K562 (cell line): Measurements from ENCODE around the gene ZDHHC11. TPM values are rescaled to one million over a fixed set of nuclear protein-coding genes. Genes with fewer than 3 reads are reported as not detected.
"Not testable (repeated sequence)": the region's sequence is repeated elsewhere in the genome, so short reads cannot be mapped to it uniquely, and the experiment has no call there.

Experiments
- ATAC-seq: fragments of 200-7000 bp; cut with Tn5 transposase; 3 replicates; pipeline ENCODE4 v1.9.1; 2020; ENCODE audit warnings: moderate library complexity
- BruUV-seq: library from RNA; stranded (reverse); fragments of 400-500 nt; replicated peaks from 2 replicates; lab custom pipeline; 2021; lab: Mats Ljungman, UMichigan
- CTCF ChIA-PET: fragments of 300-600 bp; formaldehyde crosslinking; extraction: SDS; loops from one replicate; lab custom pipeline; 2021; ENCODE audit warnings: low intra/inter-chr PET ratio; lab: Yijun Ruan, JAX
- POLR2A ChIA-PET: fragments of 300-600, 350-650 bp; sonication (Branson Sonifier 250); formaldehyde crosslinking; extraction: SDS; loops from one replicate; lab custom pipeline; 2021; ENCODE audit warnings: antibody characterized with exemption, inconsistent platforms; lab: Yijun Ruan, JAX
- DNase-seq, 4 experiments: peaks; one replicate each; pipeline versions ENCODE4 v3.0.0 to v3.0.0-alpha.2; 2011 to 2018; ENCODE audit warnings: low spot score in 3 of 4, mixed read lengths in 3 of 4; ENCODE audit errors: extremely low read depth in 1 of 4
- FAIRE-seq: peaks from 2 replicates; lab custom pipeline; 2011; peaks lifted over from hg19 to GRCh38; lab: Jason Lieb, UNC
- H2AFZ ChIP-seq: 2 replicates; pipeline ENCODE4 v1.6.0; 2011; ENCODE audit warnings: low read depth, low read length, control low read depth, inconsistent platforms
- H3K27ac ChIP-seq: fragments of 200-600 bp; 3 replicates; pipeline ENCODE4 v1.8.0; 2011; ENCODE audit warnings: low read depth, mild to moderate bottlenecking, control low read depth, inconsistent platforms, low read length, moderate library complexity, mixed read lengths; ENCODE audit errors: extremely low read depth
- H3K27me3 ChIP-seq, 2 experiments: fragments of 300-600 bp in 1 of 2; 2 replicates in 1 of 2; 3 replicates in 1 of 2; pipeline versions ENCODE4 v1.6.0 to v1.8.0; 2011; ENCODE audit warnings: inconsistent platforms in 2 of 2, low read length in 2 of 2, mild to moderate bottlenecking in 1 of 2, mixed read lengths in 1 of 2, moderate library complexity in 1 of 2; ENCODE audit not compliant: control insufficient read depth in 2 of 2, insufficient read depth in 2 of 2
- H3K36me3 ChIP-seq: fragments of 300-600 bp; 3 replicates; pipeline ENCODE4 v1.8.0; 2011; ENCODE audit warnings: mild to moderate bottlenecking, low read length, inconsistent platforms; ENCODE audit not compliant: control insufficient read depth, insufficient read depth
- H3K4me1 ChIP-seq, 2 experiments: fragments of 200-600 bp in 1 of 2; replicated peaks in 1 of 2; 2 replicates in 1 of 2; 3 replicates in 1 of 2; pipeline versions ENCODE4 v1.5.1 to v1.8.0; 2011; ENCODE audit warnings: inconsistent platforms in 2 of 2, low read length in 2 of 2, mild to moderate bottlenecking in 1 of 2, mixed read lengths in 1 of 2, moderate library complexity in 1 of 2; ENCODE audit not compliant: control insufficient read depth in 2 of 2, insufficient read depth in 2 of 2
- H3K4me2 ChIP-seq: 2 replicates; pipeline ENCODE4 v1.6.1; 2011; ENCODE audit warnings: low read length, control low read depth, inconsistent platforms, mixed read lengths; ENCODE audit not compliant: insufficient read depth
- H3K4me3 ChIP-seq: fragments of 200-600 bp; sonication (generic), shearing (Covaris generic); 2 replicates; pipeline ENCODE4 v1.5.1; 2016; ENCODE audit warnings: control low read depth, inconsistent platforms
- H3K79me2 ChIP-seq: fragments of 200-600 bp; 3 replicates; pipeline ENCODE4 v1.8.0; 2011; ENCODE audit warnings: low read length, inconsistent platforms; ENCODE audit not compliant: control insufficient read depth, insufficient read depth
- H3K9ac ChIP-seq, 2 experiments: 2 replicates each; pipeline versions ENCODE4 v1.6.0 to v1.6.1; 2011; ENCODE audit warnings: low read depth in 2 of 2, low read length in 2 of 2, control low read depth in 1 of 2, inconsistent platforms in 1 of 2, mild to moderate bottlenecking in 1 of 2, mixed read lengths in 1 of 2; ENCODE audit not compliant: insufficient read depth in 1 of 2
- H3K9me1 ChIP-seq: one replicate; pipeline ENCODE4 v1.6.0; 2011; ENCODE audit warnings: inconsistent platforms, mild to moderate bottlenecking, low read length, moderate library complexity; ENCODE audit not compliant: control insufficient read depth, insufficient read depth
- H3K9me3 ChIP-seq: replicated peaks from 2 replicates; pipeline ENCODE4 v1.5.1; 2011; ENCODE audit warnings: low read depth, low read length, inconsistent platforms; ENCODE audit not compliant: control insufficient read depth, insufficient read depth
- H4K20me1 ChIP-seq: replicated peaks from 2 replicates; pipeline ENCODE4 v1.6.1; 2011; ENCODE audit warnings: low read length, inconsistent platforms, mixed read lengths; ENCODE audit not compliant: control insufficient read depth, insufficient read depth
- WGBS: fragments of 100-300 bp; shearing (Covaris generic); methylation state at CpG from one replicate; pipeline ENCODE4 v1.1.6; 2016; ENCODE audit warnings: low coverage, mixed read lengths; ENCODE audit not compliant: insufficient coverage; ENCODE audit errors: missing lambda C conversion rate; 5-methylcytosine and 5-hydroxymethylcytosine counted together
- in situ Hi-C: fragments of 300-500 bp; cut with MboI; formaldehyde crosslinking; loops from 4 replicates; pipeline ENCODE4 v1.15.0; 2018; ENCODE audit warnings: inconsistent platforms, mixed read lengths
- intact Hi-C: fragments of 100-400 bp; cut with micrococcal nuclease; formaldehyde crosslinking; loops from 2 replicates; pipeline ENCODE4 v1.14.2; 2022
- polyA plus RNA-seq, 8 experiments: library from polyadenylated mRNA; depleted of rRNA in 4 of 8; stranded (reverse) in 5 of 8; unstranded in 3 of 8; fragments of >200 nt; fragmentation: Nextera tagmentation in 2 of 8; fragmentation: Illumina TruSeq in 1 of 8; extraction: Ambion mirVana in 2 of 8; extraction: Trizol in 1 of 8; gene quantifications; 2 replicates each; pipeline versions ENCODE4 v1.2.1 to v1.2.3, GENCODE V29; 2011 to 2014; ENCODE audit warnings: inconsistent platforms in 1 of 8, missing spikeins in 1 of 8
- total RNA-seq, 7 experiments: library from RNA; depleted of rRNA in 6 of 7; stranded (reverse); fragments of >200 nt in 6 of 7; fragmentation: Illumina TruSeq in 2 of 7; extraction: Trizol in 2 of 7; gene quantifications; 2 replicates each; pipeline versions ENCODE4 v1.2.1 to v1.2.3, GENCODE V29; 2011 to 2021; ENCODE audit warnings: low replicate concordance in 1 of 7

Gene ZDHHC11
- total and polyA plus RNA-seq, 9 of the 15 experiments (the other 6 are each of a cell fraction or from before 2014, with no cell fraction given) = 0.07 to 2.3 (median 0.52) TPM

DNA sequence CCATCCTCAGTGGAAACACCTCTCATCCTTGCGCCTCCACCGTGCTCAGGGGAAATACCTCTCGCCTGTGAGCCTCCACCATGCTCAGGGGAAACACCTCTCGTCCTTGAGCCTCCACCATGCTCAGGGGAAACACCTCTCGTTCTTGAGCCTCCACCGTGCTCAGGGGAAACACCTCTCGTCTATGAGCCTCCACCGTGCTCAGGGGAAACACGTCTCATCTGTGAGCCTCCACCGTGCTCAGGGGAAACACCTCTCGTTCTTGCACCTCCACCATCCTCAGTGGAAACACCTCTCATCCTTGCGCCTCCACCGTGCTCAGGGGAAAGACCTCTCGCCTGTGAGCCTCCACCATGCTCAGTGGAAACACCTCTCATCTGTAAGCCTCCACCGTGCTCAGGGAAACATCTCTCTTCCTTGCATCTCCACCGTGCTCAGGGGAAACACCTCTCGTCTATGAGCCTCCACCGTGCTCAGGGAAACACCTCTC is 4.1 kb downstream of the ZDHHC11 start:
- CTCF ChIA-PET, intact Hi-C loops: not testable (repeated sequence)
- WGBS = 3% methylated on average over 18 of the region's 18 CpGs

DNA sequence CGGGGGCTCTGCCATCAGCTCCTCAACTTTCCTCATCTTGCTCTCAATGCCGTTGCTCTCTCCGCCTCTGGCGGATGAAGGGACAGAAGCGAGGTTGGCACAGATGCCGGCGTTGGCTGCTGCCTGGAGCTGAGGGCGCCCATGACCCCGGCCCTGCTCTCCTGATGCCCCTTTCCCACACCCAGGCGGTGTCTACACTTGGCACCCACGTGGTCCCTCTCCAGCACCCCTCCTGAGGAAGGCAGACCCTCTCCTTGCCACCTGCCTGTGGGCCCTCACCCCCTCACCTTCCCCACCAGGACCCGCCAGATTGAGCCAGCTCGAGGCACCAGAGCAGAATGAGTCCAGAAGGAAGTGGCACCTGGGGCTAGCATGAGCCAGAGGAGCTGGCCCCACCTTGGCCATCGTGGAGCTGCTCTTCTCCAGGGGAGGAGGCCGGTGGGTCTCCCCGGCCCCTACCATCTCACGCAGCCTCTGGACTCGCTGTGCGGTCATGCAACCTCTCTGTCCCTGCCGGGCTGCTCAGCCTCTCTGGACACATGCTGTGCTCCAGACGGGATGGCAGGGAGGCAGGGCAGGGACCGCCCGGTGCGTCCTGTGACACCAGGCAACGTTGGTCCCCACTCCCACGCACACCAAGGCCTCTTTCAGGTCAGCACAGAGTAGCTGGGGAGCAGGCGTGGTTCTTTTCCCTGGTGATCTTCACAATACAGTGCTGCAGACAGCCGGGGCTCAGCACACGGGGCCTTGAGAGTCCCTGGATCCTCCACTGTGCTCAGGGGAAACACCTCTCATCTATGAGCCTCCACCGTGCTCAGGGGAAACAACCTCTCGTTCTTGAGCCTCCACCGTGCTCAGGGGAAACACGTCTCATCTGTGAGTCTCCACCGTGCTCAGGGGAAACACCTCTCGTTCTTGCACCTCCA is 4.8 kb downstream of the ZDHHC11 start:
- H4K20me1 ChIP-seq, H3K4me3 ChIP-seq, H3K9me1 ChIP-seq, DNase-seq, H3K9ac ChIP-seq, ATAC-seq, intact Hi-C loops, H2AFZ ChIP-seq, CTCF ChIA-PET, H3K27ac ChIP-seq, H3K9me3 ChIP-seq, POLR2A ChIA-PET, BruUV-seq, H3K36me3 ChIP-seq, H3K79me2 ChIP-seq, H3K4me2 ChIP-seq: not testable (repeated sequence)
- peak; percentile 81 for FAIRE-seq
- in situ Hi-C loops = loop anchor here (10.0 kb wide), 1 partner anchor 91 kb away; no protein-coding TSS in a partner anchor
- Histone ChIP-seq H3K4me1 (peaks cover 0 to 21% of the 10 kb centered on the region in 2 experiments; a peak in 2 of 5 replicates), H3K27me3 (peaks cover 17 to 34% of the 10 kb centered on the region in 2 experiments; a peak in 4 of 5 replicates)
- WGBS = 4% methylated on average over 17 of the region's 35 CpGs

More for the DNA sequence above, 4.1 kb downstream of the ZDHHC11 start:
- Histone ChIP-seq H3K27me3 (peaks cover 20 to 41% of the 10 kb centered on the region in 2 experiments), H3K4me1 (peaks cover 0 to 24% of the 10 kb centered on the region in 2 experiments; a peak in 2 of 5 replicates)
- H2AFZ ChIP-seq, DNase-seq, H3K27ac ChIP-seq, FAIRE-seq, H3K9ac ChIP-seq, ATAC-seq, H4K20me1 ChIP-seq, H3K9me3 ChIP-seq, BruUV-seq, H3K9me1 ChIP-seq, H3K4me3 ChIP-seq, H3K79me2 ChIP-seq, POLR2A ChIA-PET, H3K36me3 ChIP-seq, H3K4me2 ChIP-seq: not testable (repeated sequence)
- in situ Hi-C loops = loop anchor here (10.0 kb wide), 1 partner anchor 92 kb away; no protein-coding TSS in a partner anchor

DNA sequence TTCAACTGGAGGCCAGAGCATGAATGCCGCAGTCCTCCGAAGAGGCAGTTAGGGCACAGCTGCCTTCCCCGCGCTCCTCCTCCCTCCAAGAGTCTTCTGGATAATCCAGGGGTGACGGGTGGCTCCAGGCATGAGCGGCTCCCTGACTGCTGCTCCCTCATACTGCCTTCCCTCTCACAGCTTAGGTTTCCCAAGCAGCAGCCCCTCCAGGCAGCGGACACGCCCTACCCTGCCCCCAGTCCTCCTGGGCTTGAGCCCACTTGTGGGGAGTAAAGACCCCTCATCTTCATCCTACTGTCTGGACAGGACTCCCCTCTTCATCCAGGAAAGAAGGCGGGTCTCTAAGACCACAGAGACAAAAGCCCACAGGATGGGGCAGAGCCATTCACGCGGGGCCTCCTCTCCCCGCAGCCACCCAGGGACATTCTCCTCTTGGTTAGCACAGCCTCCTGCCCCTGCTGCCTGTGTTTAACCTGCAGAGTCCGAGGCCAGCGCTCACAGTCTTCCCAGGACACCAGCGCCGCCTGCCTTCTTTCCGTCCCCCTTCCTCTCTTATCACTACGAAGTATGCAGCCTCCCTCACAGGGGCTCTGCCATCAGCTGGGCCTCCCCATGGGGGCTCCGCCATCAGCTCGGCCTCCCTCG is 5.6 kb downstream of the ZDHHC11 start:
- not testable (repeated sequence) for H3K36me3 ChIP-seq, H3K9ac ChIP-seq
- 12% methylated on average over 11 of the region's 21 CpGs for WGBS

More for the DNA sequence above, 5.6 kb downstream of the ZDHHC11 start:
- BruUV-seq, H3K4me3 ChIP-seq, CTCF ChIA-PET, H3K27ac ChIP-seq, intact Hi-C loops, H3K9me1 ChIP-seq, H3K79me2 ChIP-seq, DNase-seq, H2AFZ ChIP-seq, H3K9me3 ChIP-seq, POLR2A ChIA-PET, H4K20me1 ChIP-seq, H3K4me2 ChIP-seq: not testable (repeated sequence)
- Histone ChIP-seq H3K4me1 (peaks cover 0 to 13% of the 10 kb centered on the region in 2 experiments; a peak in 2 of 5 replicates), H3K27me3 (peaks cover 9 to 27% of the 10 kb centered on the region in 2 experiments; a peak in 4 of 5 replicates)
- peak; percentile 55 for FAIRE-seq
- in situ Hi-C loops = loop anchor here (10.0 kb wide), 1 partner anchor 90 kb away; no protein-coding TSS in a partner anchor
- peak; percentile 72 for ATAC-seq
